CD4-positive, CD25-positive, alpha-beta regulatory T cell (primary cell): Measurements from ENCODE around the gene TRAF3. TPM values are rescaled to one million over a fixed set of nuclear protein-coding genes. Genes with fewer than 3 reads are reported as not detected.
A peak's percentile ranks its signal among the peaks of the same experiment; 100 is the strongest.

Experiments used
- ATAC-seq, 2 donors: fragments of 150-1000 bp; cut with Tn5 transposase; one replicate each; pipeline ENCODE4 v1.10.0; 2021; ENCODE audit warnings: low read depth in 2 of 2, moderate number of reproducible peaks in 2 of 2, moderate library complexity in 1 of 2
- DNase-seq, 3 donors: peaks; one replicate each; pipeline versions ENCODE4 v3.0.0 to v3.0.0-alpha.2; 2012 to 2022; ENCODE audit warnings: mixed read lengths in 1 of 3
- H3K27ac ChIP-seq: one replicate; pipeline ENCODE4 v1.7.0; 2013; ENCODE audit warnings: mild to moderate bottlenecking, low read length; ENCODE audit not compliant: insufficient read depth, poor library complexity, severe bottlenecking
- H3K27me3 ChIP-seq: one replicate; pipeline ENCODE4 v1.7.0; 2013; ENCODE audit warnings: low read length; ENCODE audit not compliant: control insufficient read depth, insufficient read depth
- H3K36me3 ChIP-seq: one replicate; pipeline ENCODE4 v1.7.0; 2013; ENCODE audit warnings: mild to moderate bottlenecking, low read length, moderate library complexity; ENCODE audit not compliant: control insufficient read depth, insufficient read depth
- H3K4me1 ChIP-seq: 2 replicates; pipeline ENCODE4 v1.7.0; 2013; ENCODE audit warnings: mild to moderate bottlenecking, low read length; ENCODE audit not compliant: insufficient read depth, control insufficient read depth, poor library complexity, severe bottlenecking
- H3K4me3 ChIP-seq: one replicate; pipeline ENCODE4 v1.7.0; 2013; ENCODE audit warnings: low read depth, mild to moderate bottlenecking, low read length, moderate library complexity
- H3K9me3 ChIP-seq, 2 experiments: 1 replicate in 1 of 2; 2 replicates in 1 of 2; pipeline ENCODE4 v1.7.0; 2013; ENCODE audit warnings: low read length in 2 of 2, mild to moderate bottlenecking in 1 of 2, moderate library complexity in 1 of 2; ENCODE audit not compliant: control insufficient read depth in 2 of 2
- H3K27ac Mint-ChIP-seq, 3 donors: one replicate each; pipeline ENCODE4 v1.8.0; 2020 to 2022; ENCODE audit warnings: mild to moderate bottlenecking in 3 of 3, mixed read lengths in 3 of 3, moderate library complexity in 2 of 3
- H3K27me3 Mint-ChIP-seq: one replicate; pipeline ENCODE4 v1.8.0; 2022; ENCODE audit warnings: mild to moderate bottlenecking, mixed read lengths
- H3K36me3 Mint-ChIP-seq: one replicate; pipeline ENCODE4 v1.8.0; 2020; ENCODE audit warnings: mixed read lengths
- H3K4me1 Mint-ChIP-seq, 4 donors: one replicate each; pipeline ENCODE4 v1.8.0; 2020 to 2022; ENCODE audit warnings: mixed read lengths in 4 of 4, mild to moderate bottlenecking in 1 of 4
- H3K4me3 Mint-ChIP-seq, 4 donors: one replicate each; pipeline ENCODE4 v1.8.0; 2020 to 2022; ENCODE audit warnings: mild to moderate bottlenecking in 4 of 4, mixed read lengths in 4 of 4, moderate library complexity in 3 of 4
- H3K9me3 Mint-ChIP-seq, 7 donors: one replicate each; pipeline ENCODE4 v1.8.0; 2020 to 2022; ENCODE audit warnings: mixed read lengths in 7 of 7, mild to moderate bottlenecking in 3 of 7, moderate library complexity in 2 of 7
- polyA plus RNA-seq, 4 donors: library from polyadenylated mRNA; unstranded; fragments of 300-500 nt; fragmentation: Illumina TruSeq; gene quantifications; one replicate each; pipeline ENCODE4 v1.2.3, GENCODE V29; 2021
- total RNA-seq: library from RNA; stranded (reverse); gene quantifications from one replicate; pipeline ENCODE4 v1.2.3, GENCODE V29; 2022

The TRAF3 gene
- total and polyA plus RNA-seq, 5 donors from 2014 or later, result 17.7 to 71.2 (median 22.5) TPM

DNA sequence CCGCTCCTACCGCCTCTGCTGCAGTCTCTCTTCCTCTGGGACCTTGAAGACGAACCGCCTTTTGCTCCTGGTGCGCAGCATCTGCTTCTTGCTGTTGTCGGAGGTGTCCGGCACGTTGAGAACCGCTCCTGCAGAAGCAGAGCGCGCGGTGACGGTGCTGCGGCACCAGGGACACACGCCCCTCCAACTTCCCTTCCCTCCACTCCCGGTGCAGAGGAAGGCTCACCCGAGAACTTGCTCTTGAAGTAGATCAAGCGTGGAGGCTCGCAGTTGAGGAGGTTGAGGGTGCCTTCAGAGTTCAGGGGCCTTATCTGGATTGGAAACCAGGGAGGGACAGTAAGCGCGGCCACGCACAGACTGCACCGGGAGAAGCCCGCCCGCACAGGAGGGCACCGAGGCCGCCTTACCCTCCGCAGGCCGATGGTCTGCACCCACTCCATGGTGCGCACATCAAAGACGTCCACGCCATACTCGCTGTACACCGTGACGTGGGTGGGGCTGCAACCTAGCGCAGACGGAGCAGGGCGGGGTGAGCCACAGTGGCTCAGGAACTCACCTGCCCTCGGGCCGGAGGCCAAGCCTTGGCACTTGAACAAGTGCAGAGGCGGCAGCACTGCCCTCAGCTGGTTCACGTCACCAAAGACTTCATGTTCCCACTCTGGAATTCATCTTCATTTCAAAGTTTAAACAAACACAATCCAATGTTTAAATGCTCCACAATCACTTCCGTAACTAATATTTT is 162.7 kb downstream of the TRAF3 start:
- DNase-seq (no peak), ATAC-seq (no peak)
- H3K36me3 ChIP-seq, result no peaks in the 10 kb centered on the region
- H3K4me1 ChIP-seq, result no peaks in the 10 kb centered on the region
- H3K27ac Mint-ChIP-seq, result no peak overlapping the region
- no peak overlapping the region for H3K27ac ChIP-seq
- H3K27me3 ChIP-seq, result no peaks in the 10 kb centered on the region
- H3K4me3 ChIP-seq, result no peak overlapping the region
- no peaks in the 10 kb centered on the region for H3K4me1 Mint-ChIP-seq
- H3K27me3 Mint-ChIP-seq, result no peaks in the 10 kb centered on the region
- H3K36me3 Mint-ChIP-seq, result peaks cover 4% of the 10 kb centered on the region
- H3K9me3 ChIP-seq, result no peaks in the 10 kb centered on the region
- no peak overlapping the region for H3K4me3 Mint-ChIP-seq
- H3K9me3 Mint-ChIP-seq, result no peaks in the 10 kb centered on the region

DNA sequence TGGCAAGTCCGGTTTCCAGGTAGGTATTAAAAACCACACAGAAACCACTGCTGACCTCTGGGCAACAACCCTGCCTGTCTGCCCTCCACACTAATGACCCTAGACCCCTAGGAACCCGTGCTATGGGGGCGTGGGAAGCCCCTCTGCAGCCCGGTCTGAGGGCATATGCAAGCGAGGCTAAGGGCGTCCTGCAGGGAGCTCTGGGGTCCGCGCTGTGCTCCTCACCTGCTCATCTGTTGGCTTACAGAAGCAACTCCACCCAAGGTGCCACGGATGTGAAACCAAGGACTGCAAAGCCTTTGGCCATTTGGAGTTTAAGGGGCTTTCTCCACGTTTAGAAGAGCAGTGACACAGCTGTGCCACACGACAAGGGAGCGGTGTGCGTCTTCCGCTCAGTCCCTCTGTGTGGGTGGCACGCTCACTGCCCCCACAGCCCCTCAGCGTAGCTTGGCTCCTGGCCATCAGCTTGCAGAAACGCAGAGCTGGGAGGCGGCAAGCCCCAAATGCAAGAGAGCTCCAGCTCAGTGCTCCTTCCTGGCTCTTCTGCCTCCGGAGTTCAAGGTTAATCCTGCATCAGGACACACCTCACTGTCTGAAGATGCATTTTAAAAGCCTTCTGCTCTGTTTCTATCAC is 163.6 kb downstream of the TRAF3 start:
- Histone ChIP-seq H3K27ac (no peak overlapping the region), H3K4me1 (no peaks in the 10 kb centered on the region), H3K4me3 (no peak overlapping the region), H3K9me3 (no peaks in the 10 kb centered on the region), H3K27me3 (no peaks in the 10 kb centered on the region), H3K36me3 (no peaks in the 10 kb centered on the region)
- H3K27ac Mint-ChIP-seq, result no peak overlapping the region
- DNase-seq, result no peak
- H3K4me3 Mint-ChIP-seq, result no peak overlapping the region
- no peaks in the 10 kb centered on the region for H3K9me3 Mint-ChIP-seq
- ATAC-seq, result no peak
- no peaks in the 10 kb centered on the region for H3K27me3 Mint-ChIP-seq
- peaks cover 4% of the 10 kb centered on the region for H3K36me3 Mint-ChIP-seq
- no peaks in the 10 kb centered on the region for H3K4me1 Mint-ChIP-seq

DNA sequence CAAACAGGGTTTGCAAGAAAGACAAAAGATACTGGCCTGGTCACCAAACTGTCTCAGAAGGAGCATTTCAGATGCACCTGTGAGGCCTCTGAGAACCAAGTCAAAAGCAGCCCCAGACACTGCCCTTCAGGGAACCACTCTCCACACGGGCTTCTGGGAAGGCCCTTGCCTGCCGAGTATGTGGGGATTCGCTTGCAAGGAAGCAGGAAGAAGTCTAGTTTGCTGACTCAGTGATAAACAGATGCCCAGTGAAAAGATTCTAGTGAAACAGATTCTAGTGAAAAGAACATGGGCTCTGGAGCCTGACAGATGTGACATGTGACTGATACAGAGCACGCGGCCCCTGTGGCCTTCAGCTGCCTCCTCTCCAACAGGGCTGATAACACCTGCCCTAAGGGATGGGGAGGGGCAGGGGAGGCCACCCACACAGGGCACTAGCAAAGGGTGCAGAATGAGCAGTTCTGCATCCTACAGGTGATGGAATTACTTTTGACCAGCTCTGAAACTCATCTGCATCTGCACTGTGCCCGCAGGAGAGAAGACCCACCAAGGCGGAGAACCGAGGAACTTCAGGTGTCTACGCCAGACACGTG is 164.3 kb downstream of the TRAF3 start:
- H3K4me3 ChIP-seq, result no peak overlapping the region
- DNase-seq, result no peak
- Mint-ChIP-seq H3K4me3 (no peak overlapping the region), H3K27ac (peak overlapping the region in 1 of 3 donors; percentile 46), H3K27me3 (no peaks in the 10 kb centered on the region), H3K36me3 (peaks cover 4% of the 10 kb centered on the region), H3K9me3 (no peaks in the 10 kb centered on the region), H3K4me1 (peaks cover 0 to 2% (median under 1%) of the 10 kb centered on the region in 4 donors)
- ATAC-seq, result no peak
- H3K27me3 ChIP-seq, result no peaks in the 10 kb centered on the region
- no peaks in the 10 kb centered on the region for H3K4me1 ChIP-seq
- no peaks in the 10 kb centered on the region for H3K36me3 ChIP-seq
- no peak overlapping the region for H3K27ac ChIP-seq
- no peaks in the 10 kb centered on the region for H3K9me3 ChIP-seq

DNA sequence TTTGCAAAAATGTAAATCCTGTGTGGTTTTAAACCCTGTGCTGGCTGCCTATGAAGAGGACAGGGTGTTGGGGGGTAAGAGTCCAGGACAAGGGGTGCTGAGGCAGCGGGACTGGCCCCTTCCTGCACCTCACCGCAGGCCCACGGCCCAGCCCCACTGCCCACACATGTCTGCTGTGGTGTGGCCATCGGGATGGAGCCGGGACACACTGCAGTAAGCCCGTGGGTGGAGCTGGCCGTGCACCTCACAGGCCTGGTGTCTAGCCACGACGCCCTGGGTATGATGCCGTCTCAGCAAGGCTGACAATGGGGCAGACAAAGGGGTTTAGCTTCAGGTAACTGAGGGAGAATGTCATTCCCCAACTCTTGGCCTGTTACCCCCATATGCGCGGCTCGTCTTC is 164.8 kb downstream of the TRAF3 start:
- Mint-ChIP-seq H3K36me3 (peaks cover 4% of the 10 kb centered on the region), H3K27me3 (no peaks in the 10 kb centered on the region), H3K9me3 (no peaks in the 10 kb centered on the region), H3K27ac (no peak overlapping the region), H3K4me1 (peaks cover 0 to 7% (median 3%) of the 10 kb centered on the region in 4 donors), H3K4me3 (no peak overlapping the region)
- Histone ChIP-seq H3K36me3 (no peaks in the 10 kb centered on the region), H3K4me3 (no peak overlapping the region), H3K27me3 (no peaks in the 10 kb centered on the region), H3K9me3 (no peaks in the 10 kb centered on the region), H3K4me1 (no peaks in the 10 kb centered on the region), H3K27ac (no peak overlapping the region)
- DNase-seq (no peak), ATAC-seq (no peak)

DNA sequence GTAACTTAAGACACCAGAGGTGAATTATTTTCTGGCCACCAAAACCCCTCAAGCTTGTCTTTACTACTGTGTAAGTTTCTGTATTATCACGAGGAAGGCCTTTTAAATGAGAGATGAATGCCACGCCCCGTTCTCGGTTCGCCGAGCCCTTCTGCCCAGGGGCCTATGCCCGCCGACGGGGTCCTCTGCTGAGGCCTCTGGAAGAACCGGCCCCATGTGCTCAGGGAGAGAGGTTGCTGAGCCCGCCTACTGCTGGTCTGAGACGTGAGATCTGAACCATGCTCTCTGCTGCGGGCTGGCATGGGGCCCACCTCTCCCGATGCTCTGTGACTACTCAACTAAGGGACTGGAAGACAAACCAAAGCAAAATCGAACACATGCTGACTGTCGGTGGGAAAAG is 166.2 kb downstream of the TRAF3 start:
- no peak for DNase-seq
- H3K36me3 ChIP-seq, result no peaks in the 10 kb centered on the region
- Mint-ChIP-seq H3K36me3 (peaks cover 4% of the 10 kb centered on the region), H3K4me3 (no peak overlapping the region), H3K4me1 (peaks cover 0 to 12% (median 5%) of the 10 kb centered on the region in 4 donors), H3K27ac (no peak overlapping the region), H3K9me3 (no peaks in the 10 kb centered on the region), H3K27me3 (no peaks in the 10 kb centered on the region)
- H3K27me3 ChIP-seq, result no peaks in the 10 kb centered on the region
- no peak overlapping the region for H3K4me3 ChIP-seq
- no peak for ATAC-seq
- no peak overlapping the region for H3K27ac ChIP-seq
- no peaks in the 10 kb centered on the region for H3K4me1 ChIP-seq
- no peaks in the 10 kb centered on the region for H3K9me3 ChIP-seq

DNA sequence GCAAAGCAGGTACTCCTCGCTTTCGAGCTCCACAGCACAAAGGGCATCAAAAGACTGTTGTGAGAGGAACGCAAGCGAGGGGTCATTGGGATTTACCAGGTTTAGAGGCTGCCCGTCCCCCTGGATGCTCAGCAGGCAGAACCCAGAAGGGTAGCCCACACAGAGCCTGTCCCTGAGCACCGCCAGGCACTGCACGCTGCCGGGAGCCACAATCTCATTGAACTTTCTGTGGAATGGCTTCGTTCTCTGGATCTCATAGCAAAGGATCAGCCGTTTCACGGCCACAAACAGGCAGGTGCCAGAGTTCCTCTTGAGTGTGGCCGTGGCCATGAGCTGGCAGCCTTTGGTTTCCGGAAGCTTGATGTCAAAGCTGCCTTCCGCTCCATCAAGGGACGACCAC is 166.7 kb downstream of the TRAF3 start:
- H3K4me3 Mint-ChIP-seq, result no peak overlapping the region
- Histone ChIP-seq H3K4me1 (peaks cover 4% of the 10 kb centered on the region), H3K27me3 (no peaks in the 10 kb centered on the region), H3K27ac (no peak overlapping the region), H3K9me3 (no peaks in the 10 kb centered on the region), H3K36me3 (no peaks in the 10 kb centered on the region), H3K4me3 (no peak overlapping the region)
- ATAC-seq (no peak), DNase-seq (no peak)
- no peaks in the 10 kb centered on the region for H3K9me3 Mint-ChIP-seq
- peaks cover 4% of the 10 kb centered on the region for H3K36me3 Mint-ChIP-seq
- peak overlapping the region in 1 of 3 donors; percentile 46 for H3K27ac Mint-ChIP-seq
- peaks cover 0 to 15% (median 6%) of the 10 kb centered on the region in 4 donors for H3K4me1 Mint-ChIP-seq
- no peaks in the 10 kb centered on the region for H3K27me3 Mint-ChIP-seq

DNA sequence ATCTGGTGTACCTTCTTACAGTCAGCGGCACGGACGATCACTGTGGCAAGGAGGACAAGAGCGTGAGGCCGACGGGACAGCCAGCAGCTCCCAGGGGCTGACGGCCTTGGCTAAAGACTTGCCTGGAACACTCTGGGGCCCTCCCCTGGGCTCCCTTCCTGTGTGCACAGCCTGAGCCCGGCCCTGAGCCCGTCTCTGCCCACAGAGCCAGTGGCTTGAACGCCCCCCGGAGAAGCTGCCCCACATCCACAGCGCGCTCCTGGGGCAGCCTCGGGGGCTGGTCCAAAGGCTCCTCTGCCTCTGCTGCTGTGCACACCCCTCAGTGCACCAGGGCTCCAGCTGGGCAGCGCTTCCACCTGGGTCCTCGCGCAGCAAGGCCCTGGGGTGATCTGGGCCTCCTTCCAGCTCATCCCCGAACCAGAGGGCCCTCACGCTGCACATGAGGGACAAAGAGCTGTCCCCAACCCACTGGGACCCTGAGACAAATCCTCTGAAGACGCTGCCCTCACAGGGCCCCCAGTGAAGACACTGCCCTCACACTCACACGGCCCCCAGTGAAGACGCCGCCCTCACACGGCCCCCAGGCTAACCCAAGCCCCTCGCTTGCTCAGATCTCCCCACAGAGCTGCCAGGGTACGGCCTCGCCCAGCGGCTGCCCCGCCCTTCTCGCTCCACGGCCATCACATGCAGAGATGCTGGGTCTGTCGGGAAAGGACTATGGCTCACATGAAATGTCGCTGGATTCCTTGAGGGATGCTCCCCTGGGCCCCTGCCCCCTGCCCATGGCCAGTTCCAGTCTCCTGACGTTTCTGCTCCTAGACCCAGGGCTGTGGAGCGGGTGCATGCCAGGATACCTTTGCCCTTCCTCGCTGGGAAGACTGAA is 167.4 kb downstream of the TRAF3 start:
- Histone ChIP-seq H3K4me1 (peaks cover 4% of the 10 kb centered on the region), H3K27me3 (no peaks in the 10 kb centered on the region), H3K9me3 (no peaks in the 10 kb centered on the region), H3K4me3 (no peak overlapping the region), H3K36me3 (peaks cover 2% of the 10 kb centered on the region), H3K27ac (no peak overlapping the region)
- H3K27ac Mint-ChIP-seq, result no peak overlapping the region
- H3K4me1 Mint-ChIP-seq, result peaks cover 0 to 23% (median 8%) of the 10 kb centered on the region in 4 donors
- ATAC-seq (no peak), DNase-seq (no peak)
- peaks cover 8% of the 10 kb centered on the region for H3K36me3 Mint-ChIP-seq
- no peak overlapping the region for H3K4me3 Mint-ChIP-seq
- no peaks in the 10 kb centered on the region for H3K9me3 Mint-ChIP-seq
- no peaks in the 10 kb centered on the region for H3K27me3 Mint-ChIP-seq
